ENCODE measurements around the gene NDUFA9.

Gene NDUFA9

DNA sequence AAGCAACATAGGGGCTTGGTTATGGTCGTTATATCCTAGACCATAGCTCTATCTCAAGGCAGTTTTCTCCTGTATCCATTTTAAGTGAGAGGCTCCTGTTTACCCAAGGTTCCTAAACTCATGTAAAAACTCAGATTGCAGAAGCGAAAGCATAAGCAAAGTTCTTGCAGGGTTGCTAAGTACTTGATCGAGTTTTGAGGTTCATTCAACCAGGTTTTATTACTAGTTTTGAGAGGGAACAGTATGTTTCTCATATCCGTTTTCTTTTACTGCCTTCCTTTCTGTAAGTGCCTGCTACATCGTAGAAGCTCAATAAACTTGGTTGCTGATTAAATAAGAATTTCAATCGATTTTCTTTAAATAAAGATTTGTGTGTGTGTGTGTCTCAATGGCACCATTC is 5.2 kb upstream of the NDUFA9 start:
- Histone ChIP-seq H3K9me3 (ENCODE audit: insufficient read depth, low read depth, low read length) (no peaks in the 10 kb centered on the region), H3K4me3 (ENCODE audit: low read depth, low read length) (no peak overlapping the region), H2AFZ (ENCODE audit: insufficient read depth, low read length, poor library complexity) (no peak overlapping the region), H3K79me1 (ENCODE audit: low read length) (peaks cover 4% of the 10 kb centered on the region), H2BK5ac (ENCODE audit: low read depth, low read length, poor library complexity) (no peak overlapping the region), H3K4ac (ENCODE audit: low read depth, low read length) (no peak overlapping the region), H3K4me2 (ENCODE audit: low read length) (no peak overlapping the region), H3K4me1 (ENCODE audit: control insufficient read depth in 1 of 2, insufficient read depth in 2 of 2, low read length in 2 of 2) (no peaks in the 10 kb centered on the region), H3K79me2 (ENCODE audit: control insufficient read depth, insufficient read depth, low read length, poor library complexity) (peaks cover 4% of the 10 kb centered on the region), H3K27ac (ENCODE audit: low read depth, low read length) (no peak overlapping the region), H4K12ac (ENCODE audit: low read depth, low read length) (no peak overlapping the region), H3K14ac (ENCODE audit: low read length) (no peak overlapping the region), H3K18ac (ENCODE audit: low read length) (no peak overlapping the region), H3K9ac (ENCODE audit: low read length) (no peak overlapping the region), H3K36me3 (ENCODE audit: control insufficient read depth in 1 of 2, insufficient read depth in 2 of 2, low read length in 2 of 2) (no peaks in the 10 kb centered on the region), H4K91ac (ENCODE audit: low read depth, low read length) (no peak overlapping the region), H3K23ac (ENCODE audit: low read length) (no peak overlapping the region), H3K27me3 (ENCODE audit: insufficient read depth, low read length) (no peaks in the 10 kb centered on the region), H2BK120ac (ENCODE audit: insufficient read depth, low read length, poor library complexity) (no peak overlapping the region), H2AK5ac (ENCODE audit: low read length) (no peak overlapping the region), H2BK12ac (ENCODE audit: low read length) (no peak overlapping the region), H4K8ac (ENCODE audit: low read depth, low read length) (no peak overlapping the region)
- WGBS (ENCODE audit: extremely low coverage, insufficient coverage, insufficient read length) = no CpG with 5 or more reads among the region's 6 CpGs
- no peak for DNase-seq

DNA sequence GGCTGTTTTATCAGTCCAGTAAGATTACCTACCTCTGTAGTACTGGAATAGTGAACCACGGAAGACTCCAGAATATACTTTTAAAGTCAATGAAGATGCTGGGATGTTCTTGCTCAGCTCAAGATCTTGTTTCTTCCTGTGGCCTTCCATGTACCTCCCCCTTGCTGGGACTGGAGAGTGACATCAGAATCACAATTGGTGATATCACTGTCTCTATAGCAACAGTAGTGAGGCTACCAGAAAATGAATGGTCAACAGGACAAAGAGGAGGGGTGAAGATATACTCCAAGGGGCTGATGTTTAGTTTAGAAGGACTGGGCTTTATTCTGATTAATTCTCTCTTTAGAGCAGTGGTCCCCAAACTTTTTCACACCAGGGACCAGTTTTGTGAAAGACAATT is 3.9 kb upstream of the NDUFA9 start:
- Histone ChIP-seq H3K79me1 (ENCODE audit: low read length) (peaks cover 8% of the 10 kb centered on the region), H3K4ac (ENCODE audit: low read depth, low read length) (no peak overlapping the region), H2BK12ac (ENCODE audit: low read length) (no peak overlapping the region), H3K18ac (ENCODE audit: low read length) (no peak overlapping the region), H4K91ac (ENCODE audit: low read depth, low read length) (no peak overlapping the region), H3K4me3 (ENCODE audit: low read depth, low read length) (no peak overlapping the region), H3K36me3 (ENCODE audit: control insufficient read depth in 1 of 2, insufficient read depth in 2 of 2, low read length in 2 of 2) (no peaks in the 10 kb centered on the region), H3K9me3 (ENCODE audit: insufficient read depth, low read depth, low read length) (no peaks in the 10 kb centered on the region), H3K4me1 (ENCODE audit: control insufficient read depth in 1 of 2, insufficient read depth in 2 of 2, low read length in 2 of 2) (no peaks in the 10 kb centered on the region), H3K79me2 (ENCODE audit: control insufficient read depth, insufficient read depth, low read length, poor library complexity) (peaks cover 6% of the 10 kb centered on the region), H3K23ac (ENCODE audit: low read length) (no peak overlapping the region), H3K4me2 (ENCODE audit: low read length) (no peak overlapping the region), H2BK120ac (ENCODE audit: insufficient read depth, low read length, poor library complexity) (no peak overlapping the region), H2BK5ac (ENCODE audit: low read depth, low read length, poor library complexity) (no peak overlapping the region), H3K14ac (ENCODE audit: low read length) (no peak overlapping the region), H4K8ac (ENCODE audit: low read depth, low read length) (no peak overlapping the region), H3K9ac (ENCODE audit: low read length) (no peak overlapping the region), H2AK5ac (ENCODE audit: low read length) (no peak overlapping the region), H3K27ac (ENCODE audit: low read depth, low read length) (no peak overlapping the region), H3K27me3 (ENCODE audit: insufficient read depth, low read length) (no peaks in the 10 kb centered on the region), H4K12ac (ENCODE audit: low read depth, low read length) (no peak overlapping the region), H2AFZ (ENCODE audit: insufficient read depth, low read length, poor library complexity) (no peak overlapping the region)
- DNase-seq = no peak
- WGBS (ENCODE audit: extremely low coverage, insufficient coverage, insufficient read length) = no CpG with 5 or more reads among the region's 1 CpG

DNA sequence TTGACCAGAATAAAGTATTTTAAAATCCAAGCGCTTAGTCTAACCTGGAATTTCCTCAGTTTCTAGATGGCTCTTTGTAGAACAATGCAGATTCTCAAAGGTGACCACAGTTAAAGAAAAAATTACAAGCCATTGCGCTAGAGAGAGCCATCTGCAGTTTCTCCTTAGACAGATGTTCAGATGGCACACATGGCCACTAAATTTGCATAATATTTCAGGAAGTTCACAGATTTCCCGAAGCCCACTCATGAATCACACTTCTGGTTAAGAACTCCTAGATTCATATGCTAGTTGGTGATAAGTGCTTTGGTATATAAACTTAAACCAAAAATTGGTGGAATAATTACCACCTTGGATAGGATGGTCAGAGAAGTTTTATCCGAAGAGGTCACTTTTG is 812 bp upstream of the NDUFA9 start:
- WGBS (ENCODE audit: extremely low coverage, insufficient coverage, insufficient read length) = no CpG with 5 or more reads among the region's 4 CpGs
- no peaks in the 10 kb centered on the region for H3K27me3 ChIP-seq (ENCODE audit: insufficient read depth, low read length)
- H3K4me2 ChIP-seq (ENCODE audit: low read length) = peak overlapping the region; percentile 80
- H3K18ac ChIP-seq (ENCODE audit: low read length) = peak overlapping the region; percentile 90
- H2BK5ac ChIP-seq (ENCODE audit: low read depth, low read length, poor library complexity) = no peak overlapping the region
- H3K27ac ChIP-seq (ENCODE audit: low read depth, low read length) = no peak overlapping the region
- H3K23ac ChIP-seq (ENCODE audit: low read length) = no peak overlapping the region
- H3K14ac ChIP-seq (ENCODE audit: low read length) = no peak overlapping the region
- H2AK5ac ChIP-seq (ENCODE audit: low read length) = no peak overlapping the region
- H3K79me2 ChIP-seq (ENCODE audit: control insufficient read depth, insufficient read depth, low read length, poor library complexity) = peaks cover 6% of the 10 kb centered on the region
- H4K12ac ChIP-seq (ENCODE audit: low read depth, low read length) = peak overlapping the region; percentile 87
- H3K4me1 ChIP-seq (ENCODE audit: control insufficient read depth in 1 of 2, insufficient read depth in 2 of 2, low read length in 2 of 2) = no peaks in the 10 kb centered on the region
- H3K9me3 ChIP-seq (ENCODE audit: insufficient read depth, low read depth, low read length) = no peaks in the 10 kb centered on the region
- no peaks in the 10 kb centered on the region for H3K36me3 ChIP-seq (ENCODE audit: control insufficient read depth in 1 of 2, insufficient read depth in 2 of 2, low read length in 2 of 2)
- H3K4ac ChIP-seq (ENCODE audit: low read depth, low read length) = no peak overlapping the region
- H3K9ac ChIP-seq (ENCODE audit: low read length) = peak overlapping the region; percentile 63
- H2BK120ac ChIP-seq (ENCODE audit: insufficient read depth, low read length, poor library complexity) = no peak overlapping the region
- peaks cover 8% of the 10 kb centered on the region for H3K79me1 ChIP-seq (ENCODE audit: low read length)
- peak overlapping the region; percentile 92 for H2AFZ ChIP-seq (ENCODE audit: insufficient read depth, low read length, poor library complexity)
- peak overlapping the region; percentile 95 for H4K91ac ChIP-seq (ENCODE audit: low read depth, low read length)
- no peak overlapping the region for H2BK12ac ChIP-seq (ENCODE audit: low read length)
- peak in 1 of 2 donors; percentile 22 for DNase-seq
- H4K8ac ChIP-seq (ENCODE audit: low read depth, low read length) = peak overlapping the region; percentile 98
- peak overlapping the region; percentile 67 for H3K4me3 ChIP-seq (ENCODE audit: low read depth, low read length)

DNA sequence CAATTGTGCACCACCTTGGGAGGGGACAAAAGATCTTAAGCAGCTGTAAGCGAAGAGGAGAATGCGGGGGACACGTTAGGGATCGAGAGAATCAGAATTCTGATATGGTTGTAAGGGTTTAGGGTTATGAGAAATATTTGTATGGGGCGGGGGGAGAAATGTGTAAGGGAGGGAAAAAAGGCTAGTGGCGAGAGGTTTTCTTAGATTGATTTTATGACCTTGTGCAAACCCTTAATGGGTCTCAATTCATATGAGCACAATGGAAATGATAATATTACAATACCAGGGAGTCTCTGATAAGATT is 396 bp downstream of the NDUFA9 start:
- H3K79me1 ChIP-seq (ENCODE audit: low read length) = peaks cover 8% of the 10 kb centered on the region
- H2BK5ac ChIP-seq (ENCODE audit: low read depth, low read length, poor library complexity) = peak overlapping the region; percentile 50
- peak overlapping the region; percentile 59 for H4K91ac ChIP-seq (ENCODE audit: low read depth, low read length)
- H2BK12ac ChIP-seq (ENCODE audit: low read length) = no peak overlapping the region
- peak overlapping the region; percentile 97 for H4K8ac ChIP-seq (ENCODE audit: low read depth, low read length)
- peak overlapping the region; percentile 97 for H3K9ac ChIP-seq (ENCODE audit: low read length)
- H3K4me1 ChIP-seq (ENCODE audit: control insufficient read depth in 1 of 2, insufficient read depth in 2 of 2, low read length in 2 of 2) = no peaks in the 10 kb centered on the region
- peaks cover 6% of the 10 kb centered on the region for H3K79me2 ChIP-seq (ENCODE audit: control insufficient read depth, insufficient read depth, low read length, poor library complexity)
- H3K4me2 ChIP-seq (ENCODE audit: low read length) = peak overlapping the region; percentile 80
- H2BK120ac ChIP-seq (ENCODE audit: insufficient read depth, low read length, poor library complexity) = no peak overlapping the region
- peak overlapping the region; percentile 80 for H2AFZ ChIP-seq (ENCODE audit: insufficient read depth, low read length, poor library complexity)
- H4K12ac ChIP-seq (ENCODE audit: low read depth, low read length) = peak overlapping the region; percentile 83
- peaks cover 2 to 3% of the 10 kb centered on the region in 2 experiments for H3K36me3 ChIP-seq (ENCODE audit: control insufficient read depth in 1 of 2, insufficient read depth in 2 of 2, low read length in 2 of 2)
- H2AK5ac ChIP-seq (ENCODE audit: low read length) = no peak overlapping the region
- peak overlapping the region; percentile 16 for H3K4ac ChIP-seq (ENCODE audit: low read depth, low read length)
- H3K9me3 ChIP-seq (ENCODE audit: insufficient read depth, low read depth, low read length) = no peaks in the 10 kb centered on the region
- peak overlapping the region; percentile 93 for H3K4me3 ChIP-seq (ENCODE audit: low read depth, low read length)
- 100% methylated on average over 1 of the region's 6 CpGs for WGBS (ENCODE audit: extremely low coverage, insufficient coverage, insufficient read length)
- no peak overlapping the region for H3K14ac ChIP-seq (ENCODE audit: low read length)
- H3K27me3 ChIP-seq (ENCODE audit: insufficient read depth, low read length) = no peaks in the 10 kb centered on the region
- H3K27ac ChIP-seq (ENCODE audit: low read depth, low read length) = peak overlapping the region; percentile 64
- no peak overlapping the region for H3K23ac ChIP-seq (ENCODE audit: low read length)
- no peak overlapping the region for H3K18ac ChIP-seq (ENCODE audit: low read length)
- no peak for DNase-seq

All from trophoblast cell (in vitro differentiated cells and primary cell).